Measurements from ENCODE around the gene NDOR1.

NDOR1 gene

DNA sequence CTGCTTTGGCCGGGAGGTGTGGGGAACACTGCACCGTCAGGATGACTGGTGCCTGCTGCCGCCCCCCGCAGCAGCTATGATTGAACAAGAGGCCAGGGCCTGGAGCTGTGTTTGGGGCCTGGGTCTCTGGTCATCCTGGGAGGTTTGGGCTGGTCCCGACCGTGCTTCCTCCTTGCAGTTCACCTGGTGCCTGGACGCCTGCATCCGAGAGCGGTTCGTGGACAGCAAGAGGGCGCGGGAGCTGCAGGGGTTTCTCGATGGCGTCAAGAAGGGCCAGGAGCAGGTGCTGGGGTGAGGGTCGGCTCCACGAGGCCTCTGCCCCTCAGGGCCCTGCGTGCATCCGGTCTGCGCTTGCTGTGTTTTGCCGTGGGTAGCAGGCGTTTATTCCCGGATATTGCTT lies 58.6 kb downstream of the NDOR1 start:
- H3K4me2 ChIP-seq (ENCODE audit: low read length) = no peak overlapping the region
- no peaks in the 10 kb centered on the region for H3K9me3 ChIP-seq (ENCODE audit: control insufficient read depth, low read length)
- H3K79me2 ChIP-seq = no peaks in the 10 kb centered on the region
- H3K36me3 ChIP-seq (ENCODE audit: control insufficient read depth, insufficient read depth, low read length) = no peaks in the 10 kb centered on the region
- H3K9ac ChIP-seq = no peak overlapping the region
- H3K4me3 ChIP-seq (ENCODE audit: low read depth, low read length) = no peak overlapping the region
- peaks cover 4% of the 10 kb centered on the region for H3K4me1 ChIP-seq
- H2AFZ ChIP-seq = no peak overlapping the region
- TF ChIP-seq, protein P1, sequence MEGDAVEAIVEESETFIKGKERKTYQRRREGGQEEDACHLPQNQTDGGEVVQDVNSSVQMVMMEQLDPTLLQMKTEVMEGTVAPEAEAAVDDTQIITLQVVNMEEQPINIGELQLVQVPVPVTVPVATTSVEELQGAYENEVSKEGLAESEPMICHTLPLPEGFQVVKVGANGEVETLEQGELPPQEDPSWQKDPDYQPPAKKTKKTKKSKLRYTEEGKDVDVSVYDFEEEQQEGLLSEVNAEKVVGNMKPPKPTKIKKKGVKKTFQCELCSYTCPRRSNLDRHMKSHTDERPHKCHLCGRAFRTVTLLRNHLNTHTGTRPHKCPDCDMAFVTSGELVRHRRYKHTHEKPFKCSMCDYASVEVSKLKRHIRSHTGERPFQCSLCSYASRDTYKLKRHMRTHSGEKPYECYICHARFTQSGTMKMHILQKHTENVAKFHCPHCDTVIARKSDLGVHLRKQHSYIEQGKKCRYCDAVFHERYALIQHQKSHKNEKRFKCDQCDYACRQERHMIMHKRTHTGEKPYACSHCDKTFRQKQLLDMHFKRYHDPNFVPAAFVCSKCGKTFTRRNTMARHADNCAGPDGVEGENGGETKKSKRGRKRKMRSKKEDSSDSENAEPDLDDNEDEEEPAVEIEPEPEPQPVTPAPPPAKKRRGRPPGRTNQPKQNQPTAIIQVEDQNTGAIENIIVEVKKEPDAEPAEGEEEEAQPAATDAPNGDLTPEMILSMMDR (IDR thresholded peaks at IDR 0.05) = no peak
- no peaks in the 10 kb centered on the region for H3K27me3 ChIP-seq (ENCODE audit: control insufficient read depth, insufficient read depth, low read length)
- no peak overlapping the region for H3K27ac ChIP-seq

DNA sequence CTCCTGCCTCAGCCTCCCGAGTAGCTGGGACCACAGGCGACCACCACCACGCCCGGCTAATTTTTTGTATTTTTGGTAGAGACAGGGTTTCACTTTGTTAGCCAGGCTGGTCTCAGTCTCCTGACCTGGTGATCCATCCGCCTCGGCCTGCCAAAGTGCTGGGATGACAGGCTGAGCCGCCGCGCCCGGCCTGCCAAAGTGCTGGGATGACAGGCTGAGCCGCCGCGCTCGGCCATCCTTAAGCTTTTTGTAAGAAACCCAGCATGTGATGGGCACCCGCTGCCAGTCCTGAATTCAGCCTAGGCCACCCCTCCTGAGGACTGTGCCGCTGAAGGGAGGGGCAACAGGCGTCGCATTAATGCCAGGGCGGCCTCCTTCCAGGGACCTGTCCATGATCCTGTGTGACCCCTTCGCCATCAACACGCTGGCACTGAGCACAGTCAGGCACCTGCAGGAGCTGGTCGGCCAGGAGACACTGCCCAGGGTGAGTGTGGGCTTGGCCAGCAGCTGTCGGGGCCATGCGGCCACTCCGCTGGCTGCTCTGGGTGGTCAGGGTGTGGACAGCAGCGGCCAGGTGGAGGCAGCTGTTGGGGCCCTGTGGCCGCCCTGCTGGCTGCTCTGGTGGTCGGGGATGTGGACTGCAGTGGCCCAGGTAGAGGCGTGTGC lies 60.1 kb downstream of the NDOR1 start:
- Histone ChIP-seq H3K9me3 (ENCODE audit: control insufficient read depth, low read length) (no peaks in the 10 kb centered on the region), H2AFZ (no peak overlapping the region), H3K27me3 (ENCODE audit: control insufficient read depth, insufficient read depth, low read length) (no peaks in the 10 kb centered on the region), H3K4me2 (ENCODE audit: low read length) (no peak overlapping the region), H3K27ac (no peak overlapping the region), H3K9ac (no peak overlapping the region), H3K79me2 (no peaks in the 10 kb centered on the region), H3K4me3 (ENCODE audit: low read depth, low read length) (no peak overlapping the region), H3K4me1 (peaks cover 4% of the 10 kb centered on the region), H3K36me3 (ENCODE audit: control insufficient read depth, insufficient read depth, low read length) (no peaks in the 10 kb centered on the region)
- TF ChIP-seq, protein P1 (IDR thresholded peaks at IDR 0.05) = no peak

DNA sequence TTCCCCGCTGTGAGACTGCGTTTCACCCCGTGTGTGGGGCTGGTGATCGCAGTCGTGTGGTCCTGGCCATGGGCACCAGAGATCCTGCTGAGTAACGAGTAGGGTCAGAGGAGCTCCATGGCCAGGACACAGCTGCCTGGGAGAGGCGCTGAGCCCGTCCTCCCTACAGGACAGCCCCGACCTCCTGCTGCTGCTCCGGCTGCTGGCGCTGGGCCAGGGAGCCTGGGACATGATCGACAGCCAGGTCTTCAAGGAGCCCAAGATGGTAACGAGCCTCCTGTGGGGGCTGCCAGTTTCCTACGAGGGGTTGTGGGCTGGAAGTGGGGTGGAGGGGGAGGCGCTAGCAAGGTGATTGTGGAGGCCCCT lies 60.6 kb downstream of the NDOR1 start:
- Histone ChIP-seq H3K79me2 (no peaks in the 10 kb centered on the region), H3K36me3 (ENCODE audit: control insufficient read depth, insufficient read depth, low read length) (no peaks in the 10 kb centered on the region)
- TF ChIP-seq, protein P1 (IDR thresholded peaks at IDR 0.05) = no peak

More for the DNA sequence above, 60.6 kb downstream of the NDOR1 start:
- Histone ChIP-seq H3K4me2 (ENCODE audit: low read length) (no peak overlapping the region), H3K9me3 (ENCODE audit: control insufficient read depth, low read length) (no peaks in the 10 kb centered on the region), H3K27ac (no peak overlapping the region), H2AFZ (no peak overlapping the region), H3K27me3 (ENCODE audit: control insufficient read depth, insufficient read depth, low read length) (no peaks in the 10 kb centered on the region), H3K9ac (no peak overlapping the region), H3K4me1 (peaks cover 4% of the 10 kb centered on the region), H3K4me3 (ENCODE audit: low read depth, low read length) (no peak overlapping the region)
